ENCODE measurements around the gene RNF213. TPM values are rescaled to one million over a fixed set of nuclear protein-coding genes. Genes with fewer than 3 reads are reported as not detected.

RNF213 gene
- total RNA-seq, 1 experiment from 2014 or later: 44.5 TPM

DNA sequence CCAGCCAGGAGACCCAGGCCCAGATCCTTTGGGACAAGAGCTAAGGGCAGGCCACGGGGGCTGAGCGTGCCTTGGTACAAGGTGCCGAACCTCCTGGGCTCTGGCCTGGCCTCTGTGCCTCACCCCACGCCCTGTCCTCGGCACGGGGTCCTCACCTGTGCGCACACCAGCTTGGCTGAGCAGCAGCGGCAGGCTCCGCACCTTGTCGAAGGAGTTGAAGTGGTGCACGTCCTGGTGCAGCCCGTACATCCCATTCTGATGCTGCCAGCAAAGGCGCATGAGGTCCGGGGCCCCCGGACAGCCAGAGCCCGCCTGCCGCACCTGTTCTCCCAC lies 45.8 kb upstream of the RNF213 start:
- H3K27me3 ChIP-seq (ENCODE audit: insufficient read depth, low read length): no peaks in the 10 kb centered on the region
- ChIA-PET RAD21 (ENCODE audit: low non-redundant PET in 1 of 2, low total read pairs in 2 of 2, uncharacterized antibody in 2 of 2, unreplicated experiment in 2 of 2) (no interaction called here), POLR2A (no interaction called here), CTCF (no interaction called here)
- ATAC-seq (no peak), DNase-seq (ENCODE audit: low read depth, low spot score) (no peak)
- peaks cover 4 to 7% of the 10 kb centered on the region in 2 experiments; a peak in 3 of 4 replicates for H3K4me1 ChIP-seq (ENCODE audit: control insufficient read depth in 1 of 2, insufficient read depth in 2 of 2, low read length in 2 of 2)
- no peak for TF ChIP-seq ELF1 (IDR thresholded peaks at IDR 0.05; ENCODE audit: borderline replicate concordance, low read depth)
- no peak for TF ChIP-seq SRF (IDR thresholded peaks at IDR 0.05; ENCODE audit: low read depth)
- no peak for TF ChIP-seq ZNF274 (IDR thresholded peaks at IDR 0.05; ENCODE audit: low read depth, low read length)
- no peak for TF ChIP-seq POLR2AphosphoS5 (IDR thresholded peaks at IDR 0.05; ENCODE audit: low read depth, low read length)
- TF ChIP-seq CEBPB (IDR thresholded peaks at IDR 0.05; ENCODE audit: low read depth): no peak
- no peak for TF ChIP-seq POLR2A (IDR thresholded peaks at IDR 0.05; ENCODE audit: borderline replicate concordance, extremely low read depth, insufficient read depth, insufficient read length)
- no peak for TF ChIP-seq FOSL1 (IDR thresholded peaks at IDR 0.05; ENCODE audit: low read depth)
- no peak for TF ChIP-seq EZH2 (IDR thresholded peaks at IDR 0.05)
- peaks cover 14% of the 10 kb centered on the region for H3K79me2 ChIP-seq (ENCODE audit: insufficient read depth, low read length)
- BruUV-seq (replicated peaks): no TSS peak
- H3K36me3 ChIP-seq (ENCODE audit: control insufficient read depth in 1 of 2, insufficient read depth in 2 of 2, low read length in 2 of 2): peaks cover 17 to 38% of the 10 kb centered on the region in 2 experiments; a peak in 3 of 4 replicates
- no peaks in the 10 kb centered on the region for H3K9me2 ChIP-seq (ENCODE audit: insufficient read depth)
- no peak overlapping the region for H3K27ac ChIP-seq (ENCODE audit: low read depth, low read length)
- no peaks in the 10 kb centered on the region for H3K9me3 ChIP-seq (ENCODE audit: control insufficient read depth in 1 of 2, insufficient read depth in 1 of 2, low read depth in 1 of 2, low read length in 2 of 2)
- H4K20me1 ChIP-seq (ENCODE audit: insufficient read depth): no peaks in the 10 kb centered on the region
- no peak overlapping the region for H3K4me3 ChIP-seq (replicated peaks in 1 of 2; ENCODE audit: low read depth in 1 of 2, low read length in 2 of 2)
- H2AFZ ChIP-seq (ENCODE audit: low read depth, low read length, poor library complexity, severe bottlenecking): no peak overlapping the region
- no peak overlapping the region for H3K4me2 ChIP-seq (ENCODE audit: low read length)
- intact Hi-C loops (cut with micrococcal nuclease): no loop called here
- H3K9ac ChIP-seq (ENCODE audit: low read length): no peak overlapping the region

DNA sequence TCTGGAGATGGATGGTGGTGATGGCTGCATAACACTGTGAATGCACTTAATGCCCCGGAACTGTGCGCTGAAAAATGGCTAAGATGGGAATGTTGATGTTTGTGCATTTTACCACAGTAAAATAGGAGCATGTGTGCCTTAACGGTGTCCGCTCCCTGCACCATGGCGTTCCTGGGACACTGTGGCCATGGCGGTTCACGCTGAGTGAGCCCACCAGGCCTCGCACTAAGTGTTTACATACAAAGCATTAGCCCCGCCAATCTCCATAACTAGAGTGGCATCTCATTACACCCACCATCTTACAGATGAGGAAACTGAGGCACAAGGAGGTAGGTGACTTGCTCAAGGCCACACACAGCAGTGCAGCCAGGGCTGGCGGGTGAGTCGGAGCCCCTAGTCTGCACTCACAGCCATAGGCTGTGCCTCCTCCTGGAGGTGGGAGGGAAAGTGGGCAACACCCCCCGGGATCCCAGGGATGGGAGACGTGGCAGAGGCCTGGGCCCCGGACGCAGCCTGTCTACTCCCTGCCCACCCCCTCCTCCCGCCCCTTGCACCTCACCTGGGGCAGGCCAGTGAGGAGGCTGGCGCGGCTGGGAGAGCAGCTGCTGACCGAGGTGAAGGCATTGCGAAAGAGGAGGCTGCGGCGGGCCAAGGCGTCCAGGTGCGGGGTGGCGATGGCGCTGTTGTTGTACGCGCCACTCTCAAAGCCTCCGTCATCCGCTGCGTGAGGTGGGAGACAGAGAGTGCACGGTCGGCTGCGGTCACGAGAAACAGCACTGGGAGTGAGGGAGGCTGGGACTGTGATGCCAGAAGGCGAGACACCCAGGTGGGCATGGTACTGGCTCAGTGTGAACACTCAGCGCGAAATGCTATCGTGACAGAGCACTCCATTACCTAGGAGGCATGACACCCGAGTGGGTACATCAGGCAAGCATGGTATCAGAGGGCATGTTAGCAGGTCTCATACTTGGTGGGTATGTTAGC lies 43.9 kb upstream of the RNF213 start:
- intact Hi-C loops (cut with micrococcal nuclease): no loop called here
- POLR2A ChIA-PET: no interaction called here
- no peak for TF ChIP-seq SIN3A (IDR thresholded peaks at IDR 0.05; ENCODE audit: low read depth)
- TF ChIP-seq POLR2AphosphoS5 (IDR thresholded peaks at IDR 0.05; ENCODE audit: low read depth, low read length): no peak
- TF ChIP-seq EZH2 (IDR thresholded peaks at IDR 0.05): no peak
- no peak for TF ChIP-seq RAD21 (IDR thresholded peaks at IDR 0.05; ENCODE audit: low read depth)
- TF ChIP-seq, protein P1, sequence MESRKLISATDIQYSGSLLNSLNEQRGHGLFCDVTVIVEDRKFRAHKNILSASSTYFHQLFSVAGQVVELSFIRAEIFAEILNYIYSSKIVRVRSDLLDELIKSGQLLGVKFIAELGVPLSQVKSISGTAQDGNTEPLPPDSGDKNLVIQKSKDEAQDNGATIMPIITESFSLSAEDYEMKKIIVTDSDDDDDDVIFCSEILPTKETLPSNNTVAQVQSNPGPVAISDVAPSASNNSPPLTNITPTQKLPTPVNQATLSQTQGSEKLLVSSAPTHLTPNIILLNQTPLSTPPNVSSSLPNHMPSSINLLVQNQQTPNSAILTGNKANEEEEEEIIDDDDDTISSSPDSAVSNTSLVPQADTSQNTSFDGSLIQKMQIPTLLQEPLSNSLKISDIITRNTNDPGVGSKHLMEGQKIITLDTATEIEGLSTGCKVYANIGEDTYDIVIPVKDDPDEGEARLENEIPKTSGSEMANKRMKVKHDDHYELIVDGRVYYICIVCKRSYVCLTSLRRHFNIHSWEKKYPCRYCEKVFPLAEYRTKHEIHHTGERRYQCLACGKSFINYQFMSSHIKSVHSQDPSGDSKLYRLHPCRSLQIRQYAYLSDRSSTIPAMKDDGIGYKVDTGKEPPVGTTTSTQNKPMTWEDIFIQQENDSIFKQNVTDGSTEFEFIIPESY (IDR thresholded peaks at IDR 0.05; ENCODE audit: extremely low read depth, insufficient replicate concordance, low read length): no peak
- TF ChIP-seq CEBPB (IDR thresholded peaks at IDR 0.05; ENCODE audit: low read depth): no peak
- no peak for TF ChIP-seq TCF7L2 (IDR thresholded peaks at IDR 0.05; ENCODE audit: borderline replicate concordance, extremely low read depth, insufficient read depth, insufficient read length)
- TF ChIP-seq SRF (IDR thresholded peaks at IDR 0.05; ENCODE audit: low read depth): no peak
- no peak for TF ChIP-seq EZH2phosphoT487 (IDR thresholded peaks at IDR 0.05; ENCODE audit: borderline replicate concordance)
- TF ChIP-seq, protein P2, sequence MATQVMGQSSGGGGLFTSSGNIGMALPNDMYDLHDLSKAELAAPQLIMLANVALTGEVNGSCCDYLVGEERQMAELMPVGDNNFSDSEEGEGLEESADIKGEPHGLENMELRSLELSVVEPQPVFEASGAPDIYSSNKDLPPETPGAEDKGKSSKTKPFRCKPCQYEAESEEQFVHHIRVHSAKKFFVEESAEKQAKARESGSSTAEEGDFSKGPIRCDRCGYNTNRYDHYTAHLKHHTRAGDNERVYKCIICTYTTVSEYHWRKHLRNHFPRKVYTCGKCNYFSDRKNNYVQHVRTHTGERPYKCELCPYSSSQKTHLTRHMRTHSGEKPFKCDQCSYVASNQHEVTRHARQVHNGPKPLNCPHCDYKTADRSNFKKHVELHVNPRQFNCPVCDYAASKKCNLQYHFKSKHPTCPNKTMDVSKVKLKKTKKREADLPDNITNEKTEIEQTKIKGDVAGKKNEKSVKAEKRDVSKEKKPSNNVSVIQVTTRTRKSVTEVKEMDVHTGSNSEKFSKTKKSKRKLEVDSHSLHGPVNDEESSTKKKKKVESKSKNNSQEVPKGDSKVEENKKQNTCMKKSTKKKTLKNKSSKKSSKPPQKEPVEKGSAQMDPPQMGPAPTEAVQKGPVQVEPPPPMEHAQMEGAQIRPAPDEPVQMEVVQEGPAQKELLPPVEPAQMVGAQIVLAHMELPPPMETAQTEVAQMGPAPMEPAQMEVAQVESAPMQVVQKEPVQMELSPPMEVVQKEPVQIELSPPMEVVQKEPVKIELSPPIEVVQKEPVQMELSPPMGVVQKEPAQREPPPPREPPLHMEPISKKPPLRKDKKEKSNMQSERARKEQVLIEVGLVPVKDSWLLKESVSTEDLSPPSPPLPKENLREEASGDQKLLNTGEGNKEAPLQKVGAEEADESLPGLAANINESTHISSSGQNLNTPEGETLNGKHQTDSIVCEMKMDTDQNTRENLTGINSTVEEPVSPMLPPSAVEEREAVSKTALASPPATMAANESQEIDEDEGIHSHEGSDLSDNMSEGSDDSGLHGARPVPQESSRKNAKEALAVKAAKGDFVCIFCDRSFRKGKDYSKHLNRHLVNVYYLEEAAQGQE (IDR thresholded peaks at IDR 0.05; ENCODE audit: low read depth): no peak

More for the DNA sequence above, 43.9 kb upstream of the RNF213 start:
- peaks cover 17% of the 10 kb centered on the region for H3K79me2 ChIP-seq (ENCODE audit: insufficient read depth, low read length)
- H3K9ac ChIP-seq (ENCODE audit: low read length): no peak overlapping the region
- no peaks in the 10 kb centered on the region for H4K20me1 ChIP-seq (ENCODE audit: insufficient read depth)
- DNase-seq (ENCODE audit: low read depth, low spot score): no peak
- no peak overlapping the region for H3K27ac ChIP-seq (ENCODE audit: low read depth, low read length)
- H3K4me1 ChIP-seq (ENCODE audit: control insufficient read depth in 1 of 2, insufficient read depth in 2 of 2, low read length in 2 of 2): peaks cover 8 to 15% of the 10 kb centered on the region in 2 experiments; a peak in 3 of 4 replicates
- ATAC-seq: no peak
- H2AFZ ChIP-seq (ENCODE audit: low read depth, low read length, poor library complexity, severe bottlenecking): no peak overlapping the region
- BruUV-seq (replicated peaks): no TSS peak
- ChIA-PET CTCF (no interaction called here), RAD21 (ENCODE audit: low non-redundant PET in 1 of 2, low total read pairs in 2 of 2, uncharacterized antibody in 2 of 2, unreplicated experiment in 2 of 2) (no interaction called here)
- no peaks in the 10 kb centered on the region for H3K9me2 ChIP-seq (ENCODE audit: insufficient read depth)
- H3K27me3 ChIP-seq (ENCODE audit: insufficient read depth, low read length): no peaks in the 10 kb centered on the region
- no peak overlapping the region for H3K4me3 ChIP-seq (replicated peaks in 1 of 2; ENCODE audit: low read depth in 1 of 2, low read length in 2 of 2)
- no peak overlapping the region for H3K4me2 ChIP-seq (ENCODE audit: low read length)
- peaks cover 8 to 23% of the 10 kb centered on the region in 2 experiments; a peak in 3 of 4 replicates for H3K36me3 ChIP-seq (ENCODE audit: control insufficient read depth in 1 of 2, insufficient read depth in 2 of 2, low read length in 2 of 2)
- H3K9me3 ChIP-seq (ENCODE audit: control insufficient read depth in 1 of 2, insufficient read depth in 1 of 2, low read depth in 1 of 2, low read length in 2 of 2): no peaks in the 10 kb centered on the region
